ENCODE results near the gene FIS1.
"Not testable (repeated sequence)": the region's sequence is repeated elsewhere in the genome, so short reads cannot be mapped to it uniquely, and the experiment has no call there.

Gene FIS1

GRCh38 chr7:101258243-101258731, 13.4 kb upstream of the FIS1 start:
- DNase-seq (ENCODE audit: extremely low read depth in 1 of 2, low read depth in 1 of 2) = no peak

GRCh38 chr7:101255796-101256195, 10.9 kb upstream of the FIS1 start:
- DNase-seq (ENCODE audit: extremely low read depth in 1 of 2, low read depth in 1 of 2) = no peak

GRCh38 chr7:101253199-101253598, 8.3 kb upstream of the FIS1 start:
- not testable (repeated sequence) for DNase-seq (ENCODE audit: extremely low read depth in 1 of 2, low read depth in 1 of 2)

- peak; percentile 96 to 98 for DNase-seq (ENCODE audit: extremely low read depth in 1 of 2, low read depth in 1 of 2)
These were observed 7.2 kb upstream of the FIS1 start for GRCh38 chr7:101251871-101252659.

GRCh38 chr7:101250324-101250723, 5.4 kb upstream of the FIS1 start:
- no peak for DNase-seq (ENCODE audit: extremely low read depth in 1 of 2, low read depth in 1 of 2)

GRCh38 chr7:101248276-101248675, 3.4 kb upstream of the FIS1 start:
- DNase-seq (ENCODE audit: extremely low read depth in 1 of 2, low read depth in 1 of 2) = no peak

GRCh38 chr7:101245147-101245668, 327 bp upstream of the FIS1 start:
- DNase-seq (ENCODE audit: extremely low read depth in 1 of 2, low read depth in 1 of 2) = no peak

GRCh38 chr7:101243646-101244374, 1.1 kb downstream of the FIS1 start:
- no peak for DNase-seq (ENCODE audit: extremely low read depth in 1 of 2, low read depth in 1 of 2)

GRCh38 chr7:101241443-101242349, 3.2 kb downstream of the FIS1 start:
- DNase-seq (ENCODE audit: extremely low read depth in 1 of 2, low read depth in 1 of 2) = no peak

GRCh38 chr7:101241015-101241363, 3.9 kb downstream of the FIS1 start:
- DNase-seq (ENCODE audit: extremely low read depth in 1 of 2, low read depth in 1 of 2) = no peak

- DNase-seq (ENCODE audit: extremely low read depth in 1 of 2, low read depth in 1 of 2) = no peak
These were observed 4.5 kb downstream of the FIS1 start for GRCh38 chr7:101240226-101241014.

- DNase-seq (ENCODE audit: extremely low read depth in 1 of 2, low read depth in 1 of 2) = no peak
These were observed 5.0 kb downstream of the FIS1 start for GRCh38 chr7:101239951-101240220.

- no peak for DNase-seq (ENCODE audit: extremely low read depth in 1 of 2, low read depth in 1 of 2)
These were observed 5.5 kb downstream of the FIS1 start for GRCh38 chr7:101239191-101239950.

- DNase-seq (ENCODE audit: extremely low read depth in 1 of 2, low read depth in 1 of 2) = no peak
These were observed 6.4 kb downstream of the FIS1 start for GRCh38 chr7:101238226-101239182.

GRCh38 chr7:101237206-101238067, 7.4 kb downstream of the FIS1 start, which contains the start of gene CLDN15:
Gene CLDN15 (minus strand): TSS chr7:101237802. CDS start chr7:101237581, 221 bp downstream.
- DNase-seq (ENCODE audit: extremely low read depth in 1 of 2, low read depth in 1 of 2) = no peak

GRCh38 chr7:101236292-101236835, 8.5 kb downstream of the FIS1 start:
- DNase-seq (ENCODE audit: extremely low read depth in 1 of 2, low read depth in 1 of 2) = no peak

- no peak for DNase-seq (ENCODE audit: extremely low read depth in 1 of 2, low read depth in 1 of 2)
These were observed 9.4 kb downstream of the FIS1 start for GRCh38 chr7:101235522-101235921.
